Ovary (tissue), 3 donors: ENCODE measurements around the gene YY1.

Experiments
- CTCF ChIP-seq, 3 donors: fragments of 450-650 bp in 2 of 3; fragments of 200-600 bp in 1 of 3; IDR thresholded peaks; one replicate each; pipeline versions ENCODE4 v1.5.1 to v1.8.0; 2016 to 2022; ENCODE audit warnings: antibody characterized with exemption in 3 of 3, mild to moderate bottlenecking in 1 of 3
- EP300 ChIP-seq: sonication (generic); formaldehyde crosslinking; IDR thresholded peaks from one replicate; pipeline ENCODE4 v1.6.1; 2017; ENCODE audit warnings: antibody characterized with exemption
- POLR2A ChIP-seq: fragments of 450-650 bp; IDR thresholded peaks from one replicate; pipeline ENCODE4 v1.6.1; 2017; ENCODE audit warnings: antibody characterized with exemption, mild to moderate bottlenecking, moderate library complexity
- donor health status: DM: no; HTN: no; CAD: no.

DNA sequence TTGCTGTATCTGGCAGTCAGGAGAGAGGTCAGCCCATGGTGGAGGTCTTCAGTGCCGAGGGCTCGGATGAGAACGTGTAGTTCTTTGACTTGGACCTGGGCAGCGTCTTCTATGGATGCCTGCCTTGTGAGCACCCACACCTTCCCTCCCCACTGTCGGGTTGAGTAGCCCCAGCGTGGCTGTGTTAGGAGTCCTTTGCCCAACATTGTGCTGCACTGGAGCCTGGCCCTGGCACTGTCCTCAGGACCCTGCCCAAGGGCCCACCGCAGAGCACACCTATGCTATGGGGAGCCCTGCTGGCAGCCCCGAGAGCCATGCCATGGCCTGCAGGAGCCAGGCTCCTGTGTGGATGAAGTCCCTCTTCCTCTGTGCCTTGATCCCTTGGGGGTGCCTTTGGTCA, 40.6 kb downstream of the YY1 start:
- TF ChIP-seq POLR2A, result no peak
- TF ChIP-seq CTCF (IDR thresholded peaks at IDR 0.05), result no peak
- TF ChIP-seq EP300, result no peak
